ENCODE measurements around the gene SHANK3. TPM values are rescaled to one million over a fixed set of nuclear protein-coding genes. Genes with fewer than 3 reads are reported as not detected.
A peak's percentile ranks its signal among the peaks of the same experiment; 100 is the strongest.

SHANK3 gene
- total RNA-seq, 2 donors from 2014 or later = 8.2 to 12.3 TPM

- Histone ChIP-seq H3K4me1 (peaks cover 0 to 9% of the 10 kb centered on the region in 2 donors), H3K36me3 (no peaks in the 10 kb centered on the region)
- no peak for DNase-seq (ENCODE audit: low spot score)
Measured at GRCh38 chr22:50687829-50688228, 15.2 kb downstream of the SHANK3 start.

DNA sequence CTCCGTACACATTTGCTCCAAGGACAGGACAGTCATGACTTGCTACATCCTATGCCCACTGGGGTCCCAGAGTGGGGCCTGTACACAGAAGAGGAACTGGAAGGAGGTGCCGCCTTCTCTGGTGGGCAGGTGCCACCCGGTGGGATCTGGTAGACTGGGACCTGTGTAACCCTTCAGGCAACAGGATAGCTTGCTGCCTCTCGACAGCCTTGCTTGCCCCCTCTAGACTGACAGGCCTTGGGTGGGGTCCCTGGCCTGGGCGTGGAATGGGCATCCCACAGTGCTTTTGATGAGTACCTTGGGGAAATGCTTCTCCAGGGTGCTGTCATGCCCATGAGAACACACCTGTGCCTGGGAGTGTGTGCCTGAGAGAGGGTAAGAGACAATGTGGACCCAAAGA, 15.8 kb downstream of the SHANK3 start:
- no peak for TF ChIP-seq CTCF (IDR thresholded peaks at IDR 0.05)
- DNase-seq (ENCODE audit: low spot score) = no peak

More at GRCh38 chr22:50687829-50688228, 15.2 kb downstream of the SHANK3 start:
- no peaks in the 10 kb centered on the region for H3K27me3 ChIP-seq
- peaks cover 0 to 4% of the 10 kb centered on the region in 2 donors for H3K9me3 ChIP-seq
- no peak overlapping the region for H3K4me3 ChIP-seq
- no peak for TF ChIP-seq CTCF (IDR thresholded peaks at IDR 0.05)
- no peak overlapping the region for H3K27ac ChIP-seq

DNA sequence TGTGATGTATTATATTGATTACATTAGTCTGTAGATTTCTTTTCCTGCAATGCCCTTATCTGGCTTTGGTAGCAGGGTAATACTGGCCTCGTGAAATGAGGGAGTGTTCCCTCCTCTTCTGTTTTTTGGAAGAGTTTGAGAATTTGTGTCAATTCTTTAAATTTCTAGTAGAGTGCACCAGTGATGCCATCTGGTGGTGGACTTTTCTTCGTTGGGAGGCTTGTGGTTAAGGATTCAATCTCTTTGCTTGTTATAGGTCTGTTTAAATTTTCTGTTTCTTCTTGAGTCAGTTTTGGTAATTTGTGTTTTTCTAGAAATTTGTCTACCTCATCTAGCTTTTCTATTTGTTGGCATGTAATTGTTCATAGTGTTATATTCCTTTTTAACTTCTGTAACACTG, 18.9 kb downstream of the SHANK3 start:
- H3K36me3 ChIP-seq = no peaks in the 10 kb centered on the region
- peak in 1 of 2 donors; percentile 30 for TF ChIP-seq CTCF (IDR thresholded peaks at IDR 0.05)
- H3K27me3 ChIP-seq = no peaks in the 10 kb centered on the region
- no peak overlapping the region for H3K27ac ChIP-seq
- H3K9me3 ChIP-seq = peaks cover 0 to 4% of the 10 kb centered on the region in 2 donors
- H3K4me1 ChIP-seq = peaks cover 0 to 6% of the 10 kb centered on the region in 2 donors
- no peak for DNase-seq (ENCODE audit: low spot score)
- H3K4me3 ChIP-seq = no peak overlapping the region

More for the DNA sequence above, 15.8 kb downstream of the SHANK3 start:
- H3K36me3 ChIP-seq = no peaks in the 10 kb centered on the region
- no peak overlapping the region for H3K4me3 ChIP-seq
- peaks cover 0 to 4% of the 10 kb centered on the region in 2 donors for H3K9me3 ChIP-seq
- H3K4me1 ChIP-seq = peaks cover 0 to 9% of the 10 kb centered on the region in 2 donors
- no peak overlapping the region for H3K27ac ChIP-seq
- no peaks in the 10 kb centered on the region for H3K27me3 ChIP-seq

- DNase-seq (ENCODE audit: low spot score) = no peak
- no peaks in the 10 kb centered on the region for H3K36me3 ChIP-seq
- peaks cover 0 to 21% of the 10 kb centered on the region in 2 donors for H3K4me1 ChIP-seq
- H3K27ac ChIP-seq = no peak overlapping the region
- TF ChIP-seq CTCF (IDR thresholded peaks at IDR 0.05) = no peak
- no peaks in the 10 kb centered on the region for H3K27me3 ChIP-seq
- no peak overlapping the region for H3K4me3 ChIP-seq
- H3K9me3 ChIP-seq = peaks cover 0 to 4% of the 10 kb centered on the region in 2 donors
Measured at GRCh38 chr22:50693462-50693861, 20.8 kb downstream of the SHANK3 start.

GRCh38 chr22:50694099-50694605, 21.5 kb downstream of the SHANK3 start:
- H3K9me3 ChIP-seq = peaks cover 0 to 4% of the 10 kb centered on the region in 2 donors
- no peaks in the 10 kb centered on the region for H3K36me3 ChIP-seq
- H3K4me3 ChIP-seq = no peak overlapping the region
- H3K4me1 ChIP-seq = peaks cover 0 to 27% of the 10 kb centered on the region in 2 donors
- no peak for TF ChIP-seq CTCF (IDR thresholded peaks at IDR 0.05)
- H3K27ac ChIP-seq = no peak overlapping the region
- no peak for DNase-seq (ENCODE audit: low spot score)
- no peaks in the 10 kb centered on the region for H3K27me3 ChIP-seq
